ENCODE measurements around the gene PRG3. TPM values are rescaled to one million over a fixed set of nuclear protein-coding genes. Genes with fewer than 3 reads are reported as not detected.

The PRG3 gene
- total and polyA plus RNA-seq, 9 of the 15 experiments (the other 6 are each of a cell fraction or from before 2014, with no cell fraction given), result 0.18 to 0.55 (median 0.38) TPM; not detected in 6

DNA sequence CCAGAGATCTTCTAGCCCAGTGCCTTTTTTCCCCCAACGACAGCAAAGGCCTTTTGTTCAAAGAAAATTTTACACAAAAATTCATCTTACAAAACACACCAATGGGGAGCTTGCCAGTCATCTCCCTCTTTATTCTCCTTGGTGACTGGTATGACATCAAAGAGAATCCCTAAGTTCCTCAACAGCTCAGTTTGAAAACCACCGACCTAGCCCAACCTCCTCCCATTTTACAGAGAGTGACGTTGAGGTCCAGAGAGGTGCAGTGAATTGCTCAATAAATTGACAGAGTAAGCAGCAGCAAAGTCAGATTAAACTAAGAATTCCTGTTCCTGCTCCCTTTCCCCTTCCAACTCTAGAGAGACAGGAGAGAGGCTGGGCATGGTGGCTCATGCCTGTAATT is 38.2 kb upstream of the PRG3 start:
- TF ChIP-seq BCOR (IDR thresholded peaks at IDR 0.05), result no peak; the same call in 1 of the 2 replicates
- TF ChIP-seq, protein P1, sequence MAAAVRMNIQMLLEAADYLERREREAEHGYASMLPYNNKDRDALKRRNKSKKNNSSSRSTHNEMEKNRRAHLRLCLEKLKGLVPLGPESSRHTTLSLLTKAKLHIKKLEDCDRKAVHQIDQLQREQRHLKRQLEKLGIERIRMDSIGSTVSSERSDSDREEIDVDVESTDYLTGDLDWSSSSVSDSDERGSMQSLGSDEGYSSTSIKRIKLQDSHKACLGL (CRISPR knock-in tag; IDR thresholded peaks at IDR 0.05; ENCODE audit: borderline replicate concordance, poor library complexity, severe bottlenecking), result no peak
- TF ChIP-seq, protein P2, sequence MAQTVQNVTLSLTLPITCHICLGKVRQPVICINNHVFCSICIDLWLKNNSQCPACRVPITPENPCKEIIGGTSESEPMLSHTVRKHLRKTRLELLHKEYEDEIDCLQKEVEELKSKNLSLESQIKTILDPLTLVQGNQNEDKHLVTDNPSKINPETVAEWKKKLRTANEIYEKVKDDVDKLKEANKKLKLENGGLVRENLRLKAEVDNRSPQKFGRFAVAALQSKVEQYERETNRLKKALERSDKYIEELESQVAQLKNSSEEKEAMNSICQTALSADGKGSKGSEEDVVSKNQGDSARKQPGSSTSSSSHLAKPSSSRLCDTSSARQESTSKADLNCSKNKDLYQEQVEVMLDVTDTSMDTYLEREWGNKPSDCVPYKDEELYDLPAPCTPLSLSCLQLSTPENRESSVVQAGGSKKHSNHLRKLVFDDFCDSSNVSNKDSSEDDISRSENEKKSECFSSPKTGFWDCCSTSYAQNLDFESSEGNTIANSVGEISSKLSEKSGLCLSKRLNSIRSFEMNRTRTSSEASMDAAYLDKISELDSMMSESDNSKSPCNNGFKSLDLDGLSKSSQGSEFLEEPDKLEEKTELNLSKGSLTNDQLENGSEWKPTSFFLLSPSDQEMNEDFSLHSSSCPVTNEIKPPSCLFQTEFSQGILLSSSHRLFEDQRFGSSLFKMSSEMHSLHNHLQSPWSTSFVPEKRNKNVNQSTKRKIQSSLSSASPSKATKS (CRISPR knock-in tag; IDR thresholded peaks at IDR 0.05), result no peak
- TF ChIP-seq RBM25 (IDR thresholded peaks at IDR 0.05; ENCODE audit: low read depth, low read length, severe bottlenecking), result peak; percentile 9
- ChIA-PET POLR2A (interaction anchor here (1.2 to 4.6 kb wide), 2 partner anchors 13 to 16 kb away, joined by 5 to 18 read pairs; no protein-coding TSS in a partner anchor), CTCF (ENCODE audit: low intra/inter-chr PET ratio) (no interaction called here)
- Histone ChIP-seq H3K9me1 (ENCODE audit: control insufficient read depth, insufficient read depth, low read length) (peaks cover 5% of the 10 kb centered on the region), H3K9me3 (replicated peaks; ENCODE audit: control insufficient read depth, insufficient read depth, low read depth, low read length) (no peaks in the 10 kb centered on the region), H2AFZ (ENCODE audit: low read depth, low read length) (no peak overlapping the region), H3K36me3 (ENCODE audit: control insufficient read depth, insufficient read depth, low read length) (peaks cover 99% of the 10 kb centered on the region), H4K20me1 (replicated peaks; ENCODE audit: control insufficient read depth, insufficient read depth, low read length) (peaks cover 20% of the 10 kb centered on the region), H3K4me3 (no peak overlapping the region), H3K4me2 (ENCODE audit: insufficient read depth, low read length) (no peak overlapping the region), H3K27ac (ENCODE audit: extremely low read depth, low read depth, low read length) (no peak overlapping the region), H3K27me3 (ENCODE audit: control insufficient read depth in 2 of 2, insufficient read depth in 2 of 2, low read length in 2 of 2) (no peaks in the 10 kb centered on the region), H3K4me1 (replicated peaks in 1 of 2; ENCODE audit: control insufficient read depth in 2 of 2, insufficient read depth in 2 of 2, low read length in 2 of 2) (peaks cover 9% of the 10 kb centered on the region in 2 experiments; a peak in 4 of 5 replicates), H3K79me2 (ENCODE audit: control insufficient read depth, insufficient read depth, low read length) (peaks cover 92% of the 10 kb centered on the region), H3K9ac (ENCODE audit: insufficient read depth in 1 of 2, low read depth in 2 of 2, low read length in 2 of 2) (no peak overlapping the region)
- 94% methylated on average over 3 of the region's 3 CpGs for WGBS (ENCODE audit: insufficient coverage, low coverage, missing lambda C conversion rate)
- BruUV-seq (replicated peaks), result no TSS peak
- no peak for FAIRE-seq
- intact Hi-C loops (cut with micrococcal nuclease), result no loop called here
- ATAC-seq, result no peak
- no peak for DNase-seq (ENCODE audit: extremely low read depth in 1 of 4, low spot score in 3 of 4)
- in situ Hi-C loops (cut with MboI), result no loop called here

Measured in K562 (cell line).